Right lobe of liver (tissue), 6 donors: ENCODE measurements around the gene CNDP1. TPM values are rescaled to one million over a fixed set of nuclear protein-coding genes. Genes with fewer than 3 reads are reported as not detected.

Experiments used
- ATAC-seq, 4 donors: fragments of 200-7000 bp; cut with Tn5 transposase; one replicate each; pipeline ENCODE4 v1.9.1; 2020; ENCODE audit warnings: mild to moderate bottlenecking in 4 of 4, moderate library complexity in 4 of 4
- DNase-seq, 3 donors: peaks; one replicate each; pipeline ENCODE4 v3.0.0-alpha.2; 2020
- H3K27ac ChIP-seq, 3 donors: fragments of 200-600 bp; one replicate each; pipeline ENCODE4 v1.8.0; 2022
- H3K27me3 ChIP-seq, 2 donors: fragments of 200-600 bp; one replicate each; pipeline ENCODE4 v1.8.0; 2022
- H3K36me3 ChIP-seq, 4 donors: fragments of 200-600 bp; sonication (generic) in 1 of 4; one replicate each; pipeline versions ENCODE4 v1.5.1 to v1.8.0; 2017 to 2022; ENCODE audit warnings: control low read depth in 1 of 4
- H3K4me1 ChIP-seq, 4 donors: fragments of 200-600 bp; sonication (generic) in 1 of 4; one replicate each; pipeline versions ENCODE4 v1.5.1 to v1.8.0; 2017 to 2022; ENCODE audit warnings: control low read depth in 1 of 4
- H3K4me3 ChIP-seq, 3 donors: fragments of 200-600 bp; one replicate each; pipeline ENCODE4 v1.8.0; 2022
- H3K9me3 ChIP-seq, 4 donors: fragments of 200-600 bp; sonication (generic) in 1 of 4; one replicate each; pipeline versions ENCODE4 v1.5.1 to v1.8.0; 2017 to 2022; ENCODE audit warnings: control low read depth in 1 of 4
- CTCF ChIP-seq, 4 donors: fragments of 200-600 bp in 3 of 4; fragments of 450-650 bp in 1 of 4; IDR thresholded peaks; one replicate each; pipeline versions ENCODE4 v1.5.1 to v1.8.0; 2016 to 2022; ENCODE audit warnings: antibody characterized with exemption in 4 of 4, mild to moderate bottlenecking in 2 of 4
- POLR2A ChIP-seq: fragments of 450-650 bp; IDR thresholded peaks from one replicate; pipeline ENCODE4 v1.6.1; 2017; ENCODE audit warnings: antibody characterized with exemption, mild to moderate bottlenecking
- WGBS: methylation state at CpG from one replicate; pipeline ENCODE4 v1.1.6; 2018; ENCODE audit warnings: low coverage, low lambda C conversion rate; ENCODE audit not compliant: insufficient coverage; ENCODE audit errors: missing lambda C conversion rate; 5-methylcytosine and 5-hydroxymethylcytosine counted together
- intact Hi-C, 2 donors: fragments of 100-400 bp; cut with DNase I; formaldehyde crosslinking; loops; one replicate each; pipeline versions ENCODE4 v1.11.2 to v1.14.1; 2022
- total RNA-seq, 6 experiments: library from RNA; depleted of rRNA in 2 of 6; stranded (reverse); fragments of >200 nt in 2 of 6; fragmentation: NEBNext Ultra II Directional in 3 of 6; extraction: Animal tissue kit (Norgen Biotek cat#: 25700) in 3 of 6; gene quantifications; one replicate each; pipeline versions ENCODE4 v1.1.0 to v1.2.4, GENCODE V29; 2016 to 2023
- donor health status: DM: no; HTN: yes; CAD: no.
- donor health status: DM: no; HTN: no; CAD: no.
- donor health status: DM: no; HTN: no; CAD: no.
- donor health status: DM: no; HTN: yes; CAD: no.
- donor health status: DM: no; HTN: yes; CAD: no.

CNDP1 gene
- total RNA-seq, 6 experiments from 2014 or later = 10.4 to 61.4 (median 28.4) TPM

GRCh38 chr18:74611765-74612164 lies 77.5 kb downstream of the CNDP1 start:
- no peak for TF ChIP-seq CTCF (IDR thresholded peaks at IDR 0.05)
- TF ChIP-seq POLR2A = no peak
- 92% methylated on average over 4 of the region's 4 CpGs for WGBS
- Histone ChIP-seq H3K27ac (no peak overlapping the region), H3K27me3 (no peaks in the 10 kb centered on the region), H3K4me3 (no peak overlapping the region), H3K9me3 (no peaks in the 10 kb centered on the region), H3K4me1 (peaks cover 0 to 8% (median 0%) of the 10 kb centered on the region in 4 donors), H3K36me3 (no peaks in the 10 kb centered on the region)
- ATAC-seq (no peak), DNase-seq (no peak)
- intact Hi-C loops = no loop called here

GRCh38 chr18:74613381-74613780 lies 79.1 kb downstream of the CNDP1 start:
- no peaks in the 10 kb centered on the region for H3K27me3 ChIP-seq
- DNase-seq (no peak), ATAC-seq (no peak)
- H3K36me3 ChIP-seq = no peaks in the 10 kb centered on the region
- no peak overlapping the region for H3K27ac ChIP-seq
- intact Hi-C loops = no loop called here
- no peak overlapping the region for H3K4me3 ChIP-seq
- H3K4me1 ChIP-seq = peaks cover 0 to 8% (median 0%) of the 10 kb centered on the region in 4 donors
- no peak for TF ChIP-seq POLR2A
- no peak for TF ChIP-seq CTCF (IDR thresholded peaks at IDR 0.05)
- WGBS = 75% methylated on average over 1 of the region's 1 CpG
- no peaks in the 10 kb centered on the region for H3K9me3 ChIP-seq

GRCh38 chr18:74616494-74616893 lies 82.2 kb downstream of the CNDP1 start:
- ATAC-seq (peak in 1 of 4 donors; percentile 57), DNase-seq (no peak)
- WGBS = 52% methylated on average over 7 of the region's 7 CpGs
- no peak for TF ChIP-seq POLR2A
- no peak for TF ChIP-seq CTCF (IDR thresholded peaks at IDR 0.05)
- H3K27me3 ChIP-seq = no peaks in the 10 kb centered on the region
- H3K4me1 ChIP-seq = no peaks in the 10 kb centered on the region
- intact Hi-C loops = no loop called here
- H3K4me3 ChIP-seq = no peak overlapping the region
- no peaks in the 10 kb centered on the region for H3K36me3 ChIP-seq
- H3K27ac ChIP-seq = no peak overlapping the region
- H3K9me3 ChIP-seq = no peaks in the 10 kb centered on the region

GRCh38 chr18:74617486-74617885 lies 83.2 kb downstream of the CNDP1 start:
- Histone ChIP-seq H3K9me3 (no peaks in the 10 kb centered on the region), H3K4me1 (no peaks in the 10 kb centered on the region), H3K4me3 (no peak overlapping the region), H3K27me3 (no peaks in the 10 kb centered on the region), H3K36me3 (no peaks in the 10 kb centered on the region), H3K27ac (no peak overlapping the region)
- intact Hi-C loops = no loop called here
- 75% methylated on average over 2 of the region's 2 CpGs for WGBS
- DNase-seq (no peak), ATAC-seq (no peak)
- TF ChIP-seq CTCF (IDR thresholded peaks at IDR 0.05) (no peak), POLR2A (no peak)

GRCh38 chr18:74622072-74622471 lies 87.8 kb downstream of the CNDP1 start:
- Histone ChIP-seq H3K4me3 (no peak overlapping the region), H3K4me1 (no peaks in the 10 kb centered on the region), H3K36me3 (no peaks in the 10 kb centered on the region), H3K27ac (no peak overlapping the region), H3K9me3 (no peaks in the 10 kb centered on the region), H3K27me3 (no peaks in the 10 kb centered on the region)
- intact Hi-C loops = no loop called here
- ATAC-seq (no peak), DNase-seq (no peak)
- TF ChIP-seq POLR2A = no peak
- TF ChIP-seq CTCF (IDR thresholded peaks at IDR 0.05) = no peak
- 74% methylated on average over 8 of the region's 9 CpGs for whole genome bisulfite sequencing
